Neural progenitor cell (in vitro differentiated cells): ENCODE data around the gene DVL2. TPM values are rescaled to one million over a fixed set of nuclear protein-coding genes. Genes with fewer than 3 reads are reported as not detected.

Experiments used
- DNase-seq: peaks from one replicate; pipeline ENCODE4 v3.0.0-alpha.2; 2016; ENCODE audit warnings: low spot score
- H2AFZ ChIP-seq: fragments of 200-600 bp; sonication (generic); replicated peaks from 2 replicates; pipeline ENCODE4 v1.6.1; 2016; ENCODE audit warnings: antibody characterized with exemption
- H3F3A ChIP-seq: fragments of 200-600 bp; sonication (generic); 2 replicates; pipeline ENCODE4 v1.6.1; 2016; ENCODE audit warnings: antibody characterized with exemption, low read depth
- H3K27ac ChIP-seq: fragments of 200-600 bp; sonication (generic); 2 replicates; pipeline ENCODE4 v1.5.1; 2016; ENCODE audit warnings: mild to moderate bottlenecking
- H3K27me3 ChIP-seq: fragments of 200-600 bp; sonication (generic); 2 replicates; pipeline ENCODE4 v1.6.1; 2016; ENCODE audit warnings: mild to moderate bottlenecking, moderate library complexity
- H3K36me3 ChIP-seq: fragments of 200-600 bp; sonication (generic); 2 replicates; pipeline ENCODE4 v1.5.1; 2016
- H3K4me1 ChIP-seq: fragments of 200-600 bp; sonication (generic); 2 replicates; pipeline ENCODE4 v1.6.1; 2016; ENCODE audit warnings: mixed run types
- H3K4me2 ChIP-seq: fragments of 200-600 bp; sonication (generic); 2 replicates; pipeline ENCODE4 v1.6.1; 2016
- H3K4me3 ChIP-seq: fragments of 200-600 bp; sonication (generic); 2 replicates; pipeline ENCODE4 v1.5.1; 2016
- H3K79me2 ChIP-seq: fragments of 200-600 bp; sonication (generic); 2 replicates; pipeline ENCODE4 v1.6.1; 2016; ENCODE audit warnings: low read depth
- H3K9ac ChIP-seq: fragments of 200-600 bp; sonication (generic); 2 replicates; pipeline ENCODE4 v1.6.1; 2016
- H3K9me3 ChIP-seq: fragments of 200-600 bp; sonication (generic); 2 replicates; pipeline ENCODE4 v1.5.1; 2016; ENCODE audit warnings: low read depth
- H4K20me1 ChIP-seq: fragments of 200-600 bp; sonication (generic); 2 replicates; pipeline ENCODE4 v1.6.1; 2016; ENCODE audit warnings: low read depth
- H3K27ac Mint-ChIP-seq: 3 replicates; pipeline ENCODE4 v1.8.0; 2021; ENCODE audit warnings: mixed read lengths
- H3K27me3 Mint-ChIP-seq: 2 replicates; pipeline ENCODE4 v1.8.0; 2022; ENCODE audit warnings: low read depth, mild to moderate bottlenecking, inconsistent platforms, moderate library complexity, mixed read lengths; ENCODE audit not compliant: insufficient read depth
- H3K36me3 Mint-ChIP-seq: 3 replicates; pipeline ENCODE4 v1.8.0; 2021; ENCODE audit warnings: mixed read lengths
- H3K4me1 Mint-ChIP-seq: 3 replicates; pipeline ENCODE4 v1.8.0; 2021; ENCODE audit warnings: mixed read lengths
- H3K4me3 Mint-ChIP-seq: 3 replicates; pipeline ENCODE4 v1.8.0; 2021; ENCODE audit warnings: mild to moderate bottlenecking, moderate library complexity, mixed read lengths
- H3K9me3 Mint-ChIP-seq: 3 replicates; pipeline ENCODE4 v1.8.0; 2020; ENCODE audit warnings: mixed read lengths
- EZH2 ChIP-seq: fragments of 200-600 bp; sonication (generic); IDR thresholded peaks from 2 replicates; pipeline ENCODE4 v1.6.1; 2017; ENCODE audit warnings: antibody characterized with exemption, mild to moderate bottlenecking, moderate library complexity
- EZH2phosphoT487 ChIP-seq: fragments of 200-600 bp; sonication (generic); IDR thresholded peaks from 2 replicates; pipeline ENCODE4 v1.6.1; 2017; ENCODE audit warnings: antibody characterized with exemption
- total RNA-seq: library from RNA; depleted of rRNA; stranded (reverse); fragments of >200 nt; gene quantifications from 2 replicates; pipeline ENCODE4 v1.2.3, GENCODE V29; 2015; ENCODE audit warnings: low replicate concordance
- TF ChIP-seq, protein P1 (sequence below): fragments of 200-600 bp; sonication (generic); IDR thresholded peaks from 2 replicates; pipeline ENCODE4 v1.5.1; 2017; ENCODE audit warnings: antibody characterized with exemption, mild to moderate bottlenecking

DVL2 gene
- total RNA-seq, 1 donor from 2014 or later, result 43.9 TPM

DNA sequence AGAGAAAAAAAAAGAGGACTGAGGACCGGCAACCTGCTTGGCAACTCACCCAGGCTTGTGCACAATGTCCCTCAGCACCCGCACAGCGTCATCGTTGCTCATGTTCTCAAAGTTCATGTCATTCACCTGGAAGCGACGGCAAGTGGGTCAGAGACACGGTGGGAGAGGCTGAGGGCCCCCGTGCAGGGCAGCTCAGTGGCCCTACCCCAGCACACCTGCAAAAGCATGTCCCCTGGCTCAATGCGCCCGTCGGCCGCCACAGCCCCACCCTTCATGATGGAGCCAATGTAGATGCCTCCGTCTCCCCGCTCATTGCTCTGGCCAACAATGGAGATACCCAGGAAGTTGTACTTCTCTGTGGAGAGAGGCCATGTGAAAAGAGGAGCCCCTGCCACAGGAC is 5.4 kb downstream of the DVL2 start:
- H3K4me1 ChIP-seq, result peaks cover 13% of the 10 kb centered on the region
- Mint-ChIP-seq H3K4me1 (peaks cover 16% of the 10 kb centered on the region), H3K36me3 (peaks cover 33% of the 10 kb centered on the region), H3K9me3 (no peaks in the 10 kb centered on the region), H3K4me3 (no peak overlapping the region), H3K27me3 (peaks cover 9% of the 10 kb centered on the region), H3K27ac (no peak overlapping the region)
- H4K20me1 ChIP-seq, result peaks cover 65% of the 10 kb centered on the region
- H3K4me2 ChIP-seq, result no peak overlapping the region
- no peaks in the 10 kb centered on the region for H3K36me3 ChIP-seq
- H3K9me3 ChIP-seq, result no peaks in the 10 kb centered on the region
- H3K9ac ChIP-seq, result no peak overlapping the region
- TF ChIP-seq EZH2 (no peak), EZH2phosphoT487 (no peak)
- TF ChIP-seq, protein P1, sequence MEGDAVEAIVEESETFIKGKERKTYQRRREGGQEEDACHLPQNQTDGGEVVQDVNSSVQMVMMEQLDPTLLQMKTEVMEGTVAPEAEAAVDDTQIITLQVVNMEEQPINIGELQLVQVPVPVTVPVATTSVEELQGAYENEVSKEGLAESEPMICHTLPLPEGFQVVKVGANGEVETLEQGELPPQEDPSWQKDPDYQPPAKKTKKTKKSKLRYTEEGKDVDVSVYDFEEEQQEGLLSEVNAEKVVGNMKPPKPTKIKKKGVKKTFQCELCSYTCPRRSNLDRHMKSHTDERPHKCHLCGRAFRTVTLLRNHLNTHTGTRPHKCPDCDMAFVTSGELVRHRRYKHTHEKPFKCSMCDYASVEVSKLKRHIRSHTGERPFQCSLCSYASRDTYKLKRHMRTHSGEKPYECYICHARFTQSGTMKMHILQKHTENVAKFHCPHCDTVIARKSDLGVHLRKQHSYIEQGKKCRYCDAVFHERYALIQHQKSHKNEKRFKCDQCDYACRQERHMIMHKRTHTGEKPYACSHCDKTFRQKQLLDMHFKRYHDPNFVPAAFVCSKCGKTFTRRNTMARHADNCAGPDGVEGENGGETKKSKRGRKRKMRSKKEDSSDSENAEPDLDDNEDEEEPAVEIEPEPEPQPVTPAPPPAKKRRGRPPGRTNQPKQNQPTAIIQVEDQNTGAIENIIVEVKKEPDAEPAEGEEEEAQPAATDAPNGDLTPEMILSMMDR, result no peak
- DNase-seq, result no peak
- peaks cover 44% of the 10 kb centered on the region for H3K79me2 ChIP-seq
- H3K27me3 ChIP-seq, result no peaks in the 10 kb centered on the region
- H2AFZ ChIP-seq, result no peak overlapping the region
- no peak overlapping the region for H3K27ac ChIP-seq
- H3K4me3 ChIP-seq, result no peak overlapping the region
- H3F3A ChIP-seq, result peaks cover 9% of the 10 kb centered on the region

- no peak for TF ChIP-seq EZH2
- TF ChIP-seq, protein P1, result no peak
- TF ChIP-seq EZH2phosphoT487, result no peak
- Histone ChIP-seq H3K27ac (no peak overlapping the region), H4K20me1 (peaks cover 64% of the 10 kb centered on the region), H3K79me2 (peaks cover 24% of the 10 kb centered on the region), H3K9ac (no peak overlapping the region), H3K27me3 (no peaks in the 10 kb centered on the region), H3K9me3 (no peaks in the 10 kb centered on the region), H3K4me3 (no peak overlapping the region), H2AFZ (no peak overlapping the region), H3K36me3 (no peaks in the 10 kb centered on the region), H3F3A (peaks cover 17% of the 10 kb centered on the region), H3K4me1 (peaks cover 2% of the 10 kb centered on the region), H3K4me2 (no peak overlapping the region)
- Mint-ChIP-seq H3K36me3 (peaks cover 33% of the 10 kb centered on the region), H3K4me1 (peaks cover 5% of the 10 kb centered on the region), H3K4me3 (no peak overlapping the region), H3K9me3 (no peaks in the 10 kb centered on the region), H3K27ac (no peak overlapping the region), H3K27me3 (peaks cover 4% of the 10 kb centered on the region)
- DNase-seq, result no peak
These were observed 7.3 kb downstream of the DVL2 start for GRCh38 chr17:7226721-7227710.

- no peak overlapping the region for H3K27ac Mint-ChIP-seq
- Histone ChIP-seq H3K4me1 (peaks cover under 1% of the 10 kb centered on the region), H4K20me1 (peaks cover 64% of the 10 kb centered on the region), H3K9ac (no peak overlapping the region), H3K79me2 (peaks cover 13% of the 10 kb centered on the region), H3F3A (peaks cover 29% of the 10 kb centered on the region), H3K27ac (no peak overlapping the region), H2AFZ (no peak overlapping the region), H3K36me3 (no peaks in the 10 kb centered on the region), H3K27me3 (no peaks in the 10 kb centered on the region), H3K4me3 (no peak overlapping the region), H3K9me3 (no peaks in the 10 kb centered on the region), H3K4me2 (no peak overlapping the region)
- H3K36me3 Mint-ChIP-seq, result peaks cover 37% of the 10 kb centered on the region
- no peak overlapping the region for H3K4me3 Mint-ChIP-seq
- H3K9me3 Mint-ChIP-seq, result no peaks in the 10 kb centered on the region
- peaks cover 11% of the 10 kb centered on the region for H3K4me1 Mint-ChIP-seq
- H3K27me3 Mint-ChIP-seq, result peaks cover 5% of the 10 kb centered on the region
- TF ChIP-seq, protein P1, result no peak
- TF ChIP-seq EZH2 (no peak), EZH2phosphoT487 (no peak)
- no peak for DNase-seq
These were observed 8.5 kb downstream of the DVL2 start for GRCh38 chr17:7225711-7226331.
